Activated T-cell treated with anti-CD3 and anti-CD28 coated beads, Interleukin-2, amount 50 U/mL, for 4 hours (primary cell): ENCODE results near the gene DDX39A. TPM values are rescaled to one million over a fixed set of nuclear protein-coding genes. Genes with fewer than 3 reads are reported as not detected.
"Not testable (repeated sequence)": the region's sequence is repeated elsewhere in the genome, so short reads cannot be mapped to it uniquely, and the experiment has no call there.

Experiments
- ATAC-seq, 2 donors: fragments of 200-7000 bp; cut with Tn5 transposase; one replicate each; pipeline ENCODE4 v1.10.0; 2021
- DNase-seq: peaks from one replicate; pipeline ENCODE4 v3.0.0-alpha.2; 2020
- H3K27me3 Mint-ChIP-seq: one replicate; pipeline ENCODE4 v1.8.0; 2021; ENCODE audit warnings: low read depth, mixed read lengths
- H3K36me3 Mint-ChIP-seq: one replicate; pipeline ENCODE4 v1.8.0; 2022; ENCODE audit warnings: mixed read lengths; ENCODE audit not compliant: insufficient read depth
- H3K4me1 Mint-ChIP-seq: one replicate; pipeline ENCODE4 v1.8.0; 2021; ENCODE audit warnings: low read depth, mixed read lengths
- H3K4me3 Mint-ChIP-seq: one replicate; pipeline ENCODE4 v1.8.0; 2021; ENCODE audit warnings: mild to moderate bottlenecking, moderate library complexity, mixed read lengths
- H3K9me3 Mint-ChIP-seq: one replicate; pipeline ENCODE4 v1.8.0; 2021; ENCODE audit warnings: mixed read lengths
- total RNA-seq, 3 donors: library from RNA; stranded (reverse); gene quantifications; one replicate each; pipeline ENCODE4 v1.2.1, GENCODE V29; 2021

Gene DDX39A
- total RNA-seq, 3 donors from 2014 or later: 538 to 557 (median 548) TPM

DNA sequence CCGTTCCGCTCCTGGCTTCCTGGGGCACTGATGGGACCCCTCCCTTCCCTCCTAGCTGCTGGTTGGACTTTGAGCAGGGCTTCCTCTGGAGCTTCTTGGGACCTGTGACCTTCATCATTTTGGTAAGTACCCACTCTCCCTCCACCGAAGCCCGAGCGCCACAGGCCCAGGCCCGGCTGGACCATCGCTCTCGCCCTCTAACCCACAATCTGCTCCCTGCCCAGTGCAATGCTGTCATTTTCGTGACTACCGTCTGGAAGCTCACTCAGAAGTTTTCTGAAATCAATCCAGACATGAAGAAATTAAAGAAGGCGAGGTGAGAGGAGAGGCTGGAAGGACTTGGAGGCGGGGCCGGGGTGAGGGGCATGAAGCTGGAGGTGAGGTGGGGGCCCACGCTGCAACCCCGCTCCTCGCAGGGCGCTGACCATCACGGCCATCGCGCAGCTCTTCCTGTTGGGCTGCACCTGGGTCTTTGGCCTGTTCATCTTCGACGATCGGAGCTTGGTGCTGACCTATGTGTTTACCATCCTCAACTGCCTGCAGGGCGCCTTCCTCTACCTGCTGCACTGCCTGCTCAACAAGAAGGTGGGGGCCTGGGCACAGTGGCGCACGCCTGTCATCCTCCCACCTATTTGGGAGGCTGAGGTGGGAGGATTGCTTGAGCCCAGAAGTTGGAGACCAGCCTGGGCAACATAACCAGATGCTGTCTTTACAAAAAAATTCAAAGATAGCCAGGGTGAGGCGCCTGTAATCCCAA is 12.3 kb downstream of the DDX39A start:
- peaks cover 44% of the 10 kb centered on the region for H3K36me3 Mint-ChIP-seq
- no peaks in the 10 kb centered on the region for H3K27me3 Mint-ChIP-seq
- ATAC-seq: no peak
- DNase-seq: no peak
- no peak overlapping the region for H3K4me3 Mint-ChIP-seq
- H3K9me3 Mint-ChIP-seq: no peaks in the 10 kb centered on the region
- H3K4me1 Mint-ChIP-seq: peaks cover 29% of the 10 kb centered on the region

GRCh38 chr19:14405758-14406644 is 13.1 kb downstream of the DDX39A start:
- ATAC-seq: peak; percentile 75 to 78
- peak; percentile 87 for DNase-seq
- H3K36me3 Mint-ChIP-seq: peaks cover 42% of the 10 kb centered on the region
- no peak overlapping the region for H3K4me3 Mint-ChIP-seq
- H3K9me3 Mint-ChIP-seq: no peaks in the 10 kb centered on the region
- H3K27me3 Mint-ChIP-seq: no peaks in the 10 kb centered on the region
- peaks cover 23% of the 10 kb centered on the region for H3K4me1 Mint-ChIP-seq

- DNase-seq: no peak
- H3K4me1 Mint-ChIP-seq: peaks cover 20% of the 10 kb centered on the region
- no peaks in the 10 kb centered on the region for H3K27me3 Mint-ChIP-seq
- no peak for ATAC-seq
- no peak overlapping the region for H3K4me3 Mint-ChIP-seq
- no peaks in the 10 kb centered on the region for H3K9me3 Mint-ChIP-seq
- H3K36me3 Mint-ChIP-seq: peaks cover 42% of the 10 kb centered on the region
These were observed 13.8 kb downstream of the DDX39A start for GRCh38 chr19:14405380-14405757.

DNA sequence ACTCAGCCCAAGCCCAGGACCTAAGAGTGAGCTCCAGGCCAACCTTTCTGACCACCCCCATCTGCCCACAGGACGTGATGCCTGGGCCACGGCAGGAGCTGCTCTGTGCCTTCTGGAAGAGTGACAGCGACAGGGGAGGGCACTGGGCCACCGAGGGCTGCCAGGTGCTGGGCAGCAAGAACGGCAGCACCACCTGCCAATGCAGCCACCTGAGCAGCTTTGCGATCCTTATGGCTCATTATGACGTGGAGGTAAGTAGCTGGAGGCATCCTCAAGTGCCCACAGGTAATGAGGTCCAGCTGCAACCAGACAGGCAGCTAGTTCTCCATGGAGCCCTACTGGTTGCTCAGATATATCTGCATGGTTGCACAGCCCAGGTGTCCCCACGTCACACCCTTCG is 14.8 kb downstream of the DDX39A start:
- no peak overlapping the region for H3K4me3 Mint-ChIP-seq
- ATAC-seq (no peak), DNase-seq (no peak)
- peaks cover 12% of the 10 kb centered on the region for H3K4me1 Mint-ChIP-seq
- H3K9me3 Mint-ChIP-seq: no peaks in the 10 kb centered on the region
- peaks cover 36% of the 10 kb centered on the region for H3K36me3 Mint-ChIP-seq
- no peaks in the 10 kb centered on the region for H3K27me3 Mint-ChIP-seq

- H3K9me3 Mint-ChIP-seq, ATAC-seq, H3K4me3 Mint-ChIP-seq, H3K27me3 Mint-ChIP-seq, DNase-seq, H3K4me1 Mint-ChIP-seq: not testable (repeated sequence)
- peaks cover 32% of the 10 kb centered on the region for H3K36me3 Mint-ChIP-seq
These were observed 15.8 kb downstream of the DDX39A start for GRCh38 chr19:14403145-14403930.

DNA sequence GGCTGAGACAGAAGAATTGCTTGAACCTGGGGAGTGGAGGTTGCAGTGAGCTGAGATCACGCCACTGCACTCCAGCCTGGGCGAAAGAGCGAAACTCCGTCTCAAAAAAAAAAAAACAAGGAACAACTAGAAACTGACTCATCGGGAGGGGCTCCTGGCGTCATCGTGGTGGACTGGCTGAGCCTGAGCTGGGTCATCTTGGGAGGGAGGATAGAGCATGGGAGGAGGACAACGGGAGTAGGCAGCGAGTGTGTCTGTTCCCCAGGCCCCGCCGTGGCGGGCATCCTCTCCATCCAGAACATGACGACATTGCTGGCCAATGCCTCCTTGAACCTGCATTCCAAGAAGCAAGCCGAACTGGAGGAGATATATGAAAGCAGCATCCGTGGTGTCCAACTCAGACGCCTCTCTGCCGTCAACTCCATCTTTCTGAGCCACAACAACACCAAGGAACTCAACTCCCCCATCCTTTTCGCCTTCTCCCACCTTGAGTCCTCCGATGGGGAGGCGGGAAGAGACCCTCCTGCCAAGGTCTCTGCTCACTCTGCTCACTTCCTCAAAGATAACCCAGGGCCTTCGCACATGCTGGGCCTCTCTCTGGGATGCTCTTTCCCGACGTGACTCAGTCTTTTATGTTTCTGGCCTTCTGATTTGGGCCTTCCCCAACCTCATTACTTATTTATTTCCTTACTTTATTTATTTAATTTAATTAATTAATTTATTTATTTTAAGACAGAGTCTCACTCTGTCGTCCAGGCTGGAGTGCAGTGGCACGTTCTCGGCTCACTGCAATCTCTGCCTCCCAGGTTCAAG is 16.6 kb downstream of the DDX39A start:
- Mint-ChIP-seq H3K36me3 (peaks cover 32% of the 10 kb centered on the region), H3K4me1 (peaks cover 8% of the 10 kb centered on the region), H3K4me3 (no peak overlapping the region), H3K27me3 (no peaks in the 10 kb centered on the region), H3K9me3 (no peaks in the 10 kb centered on the region)
- DNase-seq (no peak), ATAC-seq (no peak)

DNA sequence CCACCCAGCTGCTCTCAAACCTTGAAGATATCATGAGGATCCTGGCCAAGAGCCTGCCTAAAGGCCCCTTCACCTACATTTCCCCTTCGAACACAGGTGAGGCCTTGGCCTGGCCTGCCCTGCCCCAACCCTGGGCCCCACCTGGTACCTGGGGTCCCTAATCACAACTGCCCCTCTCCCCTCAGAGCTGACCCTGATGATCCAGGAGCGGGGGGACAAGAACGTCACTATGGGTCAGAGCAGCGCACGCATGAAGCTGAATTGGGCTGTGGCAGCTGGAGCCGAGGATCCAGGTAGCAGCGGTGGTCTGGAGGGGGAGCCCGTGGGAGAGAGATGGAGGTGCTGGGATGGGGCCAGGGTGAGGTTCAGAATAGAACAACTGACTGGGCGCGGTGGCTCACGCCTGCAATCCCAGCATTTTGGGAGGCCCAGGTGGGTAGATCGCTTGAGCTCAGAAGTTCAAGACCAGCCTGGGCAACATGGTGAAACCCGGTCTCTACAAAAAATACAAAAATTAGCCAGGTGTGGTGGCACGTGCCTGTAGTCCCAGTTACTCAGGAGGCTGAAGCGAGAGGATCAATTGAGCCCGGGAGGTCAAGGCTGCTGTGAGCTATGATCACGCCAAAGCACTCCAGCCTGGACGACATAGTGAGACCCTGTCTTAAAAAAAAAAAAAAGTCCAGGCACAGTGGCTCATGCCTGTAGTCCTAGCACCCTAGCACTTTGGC is 17.5 kb downstream of the DDX39A start:
- Mint-ChIP-seq H3K4me1 (peaks cover 8% of the 10 kb centered on the region), H3K36me3 (peaks cover 35% of the 10 kb centered on the region), H3K4me3 (no peak overlapping the region), H3K27me3 (no peaks in the 10 kb centered on the region), H3K9me3 (no peaks in the 10 kb centered on the region)
- ATAC-seq: no peak
- no peak for DNase-seq

DNA sequence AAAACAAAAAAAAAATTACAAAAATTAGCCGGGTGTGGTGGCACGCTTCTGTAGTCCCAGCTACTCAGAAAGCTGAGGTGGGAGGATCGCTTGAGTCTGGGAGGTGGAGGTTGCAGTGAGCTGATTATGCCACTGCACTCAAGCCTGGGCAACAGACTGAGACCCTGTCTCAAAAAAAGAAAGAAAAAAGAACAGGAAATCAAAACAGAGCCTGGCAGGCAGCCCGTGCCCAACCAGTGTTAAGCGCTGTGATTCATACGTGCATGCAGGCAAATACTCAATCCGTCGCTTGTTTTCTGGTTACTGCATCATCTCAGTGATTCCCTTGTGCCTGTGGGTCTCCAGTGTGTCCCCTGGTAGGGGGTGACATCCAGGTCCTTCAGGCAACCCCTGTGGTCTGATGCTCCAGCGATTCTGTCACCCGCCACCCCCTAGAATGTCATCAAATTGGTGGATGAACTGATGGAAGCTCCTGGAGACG is 18.1 kb downstream of the DDX39A start:
- H3K27me3 Mint-ChIP-seq: no peaks in the 10 kb centered on the region
- DNase-seq: no peak
- no peak overlapping the region for H3K4me3 Mint-ChIP-seq
- peaks cover 39% of the 10 kb centered on the region for H3K36me3 Mint-ChIP-seq
- no peak for ATAC-seq
- no peaks in the 10 kb centered on the region for H3K9me3 Mint-ChIP-seq
- H3K4me1 Mint-ChIP-seq: peaks cover 10% of the 10 kb centered on the region

GRCh38 chr19:14397168-14397567 is 22.0 kb downstream of the DDX39A start:
- not testable (repeated sequence) for H3K9me3 Mint-ChIP-seq, H3K4me3 Mint-ChIP-seq
- peaks cover 37% of the 10 kb centered on the region for H3K36me3 Mint-ChIP-seq

DNA sequence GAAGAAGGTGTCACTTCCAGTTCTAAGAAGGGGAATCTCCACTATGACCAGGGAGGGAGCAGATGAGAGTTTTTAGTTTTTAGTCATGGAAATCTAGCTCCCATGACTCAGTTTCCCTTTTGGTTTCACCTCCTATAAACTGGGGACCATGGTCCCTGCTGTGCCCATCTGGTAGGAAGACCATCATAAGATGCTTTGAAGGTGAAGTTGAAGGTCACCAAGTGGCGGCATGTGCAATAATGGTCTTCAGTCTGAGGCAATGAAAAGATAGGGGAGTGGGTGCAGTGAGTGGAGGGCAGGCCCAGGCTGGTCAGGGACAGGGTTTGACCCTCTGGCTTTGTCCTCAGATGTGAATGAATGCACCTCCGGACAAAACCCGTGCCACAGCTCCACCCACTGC is 22.4 kb downstream of the DDX39A start:
- H3K27me3 Mint-ChIP-seq, DNase-seq, H3K9me3 Mint-ChIP-seq, H3K4me3 Mint-ChIP-seq: not testable (repeated sequence)
- Mint-ChIP-seq H3K36me3 (peaks cover 37% of the 10 kb centered on the region), H3K4me1 (peaks cover 10% of the 10 kb centered on the region)
- ATAC-seq: peak; percentile 19 to 35

More at GRCh38 chr19:14397168-14397567, 22.0 kb downstream of the DDX39A start:
- DNase-seq, H3K27me3 Mint-ChIP-seq, ATAC-seq: not testable (repeated sequence)
- H3K4me1 Mint-ChIP-seq: peaks cover 10% of the 10 kb centered on the region

GRCh38 chr19:14395710-14396336 is 23.3 kb downstream of the DDX39A start:
- no peak for DNase-seq
- Mint-ChIP-seq H3K4me3 (no peak overlapping the region), H3K4me1 (peaks cover 10% of the 10 kb centered on the region), H3K27me3 (no peaks in the 10 kb centered on the region), H3K9me3 (no peaks in the 10 kb centered on the region), H3K36me3 (peaks cover 36% of the 10 kb centered on the region)
- no peak for ATAC-seq

- no peaks in the 10 kb centered on the region for H3K27me3 Mint-ChIP-seq
- DNase-seq (no peak), ATAC-seq (no peak)
- peaks cover 39% of the 10 kb centered on the region for H3K36me3 Mint-ChIP-seq
- H3K9me3 Mint-ChIP-seq: no peaks in the 10 kb centered on the region
- H3K4me3 Mint-ChIP-seq: no peak overlapping the region
- H3K4me1 Mint-ChIP-seq: peaks cover 10% of the 10 kb centered on the region
These were observed 23.9 kb downstream of the DDX39A start for GRCh38 chr19:14395262-14395661.

- H3K4me1 Mint-ChIP-seq: peaks cover 10% of the 10 kb centered on the region
- ATAC-seq (no peak), DNase-seq (no peak)
- H3K4me3 Mint-ChIP-seq: no peak overlapping the region
- H3K9me3 Mint-ChIP-seq: no peaks in the 10 kb centered on the region
- peaks cover 41% of the 10 kb centered on the region for H3K36me3 Mint-ChIP-seq
- no peaks in the 10 kb centered on the region for H3K27me3 Mint-ChIP-seq
These were observed 25.0 kb downstream of the DDX39A start for GRCh38 chr19:14394167-14394566.
